ENCODE data around the gene JPT2.

The JPT2 gene

DNA sequence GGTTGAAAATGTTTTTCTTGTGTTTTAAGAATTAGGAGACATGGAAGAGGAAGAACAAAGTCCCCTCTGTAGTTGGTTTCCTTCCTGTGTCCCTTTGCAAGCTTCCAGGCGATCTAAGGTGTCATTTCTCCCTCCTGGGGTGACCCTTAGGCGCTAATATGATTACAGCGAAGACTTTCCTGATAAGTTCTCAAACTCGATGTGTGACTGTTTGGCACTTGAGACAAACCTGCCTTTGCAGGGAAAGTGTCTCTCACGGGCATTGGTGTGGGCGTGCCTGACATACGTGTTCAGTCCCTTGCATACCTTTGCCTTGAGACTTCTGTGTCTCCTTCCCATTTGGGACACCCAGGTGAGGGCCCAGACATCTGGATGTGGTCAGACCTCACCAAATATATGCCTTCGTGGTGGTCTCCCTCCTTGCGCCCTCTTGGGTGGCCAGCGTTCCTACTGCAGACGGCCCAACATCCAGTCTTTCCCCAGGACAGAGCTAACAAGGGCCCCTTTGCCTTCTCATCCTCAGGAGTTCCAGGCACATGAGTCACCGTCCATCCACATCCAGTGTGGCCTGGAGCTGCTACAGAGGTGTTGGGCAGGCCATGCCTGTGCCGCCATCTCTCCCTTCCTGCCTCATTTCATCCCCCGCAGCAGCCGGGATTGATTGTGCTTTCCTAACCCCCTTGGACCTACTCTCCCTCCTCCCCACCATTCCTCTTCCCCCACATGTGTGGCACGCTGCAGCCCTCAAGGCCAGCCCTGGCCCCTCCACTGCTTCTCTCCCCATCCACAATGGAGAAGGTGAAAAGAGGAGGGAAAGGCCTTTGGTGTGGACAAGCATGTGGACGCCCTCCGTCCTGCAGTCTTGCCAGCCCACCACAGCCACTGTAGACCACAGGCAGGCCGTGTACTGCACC lies 3.1 kb upstream of the JPT2 start:
- TF ChIP-seq, protein P1, sequence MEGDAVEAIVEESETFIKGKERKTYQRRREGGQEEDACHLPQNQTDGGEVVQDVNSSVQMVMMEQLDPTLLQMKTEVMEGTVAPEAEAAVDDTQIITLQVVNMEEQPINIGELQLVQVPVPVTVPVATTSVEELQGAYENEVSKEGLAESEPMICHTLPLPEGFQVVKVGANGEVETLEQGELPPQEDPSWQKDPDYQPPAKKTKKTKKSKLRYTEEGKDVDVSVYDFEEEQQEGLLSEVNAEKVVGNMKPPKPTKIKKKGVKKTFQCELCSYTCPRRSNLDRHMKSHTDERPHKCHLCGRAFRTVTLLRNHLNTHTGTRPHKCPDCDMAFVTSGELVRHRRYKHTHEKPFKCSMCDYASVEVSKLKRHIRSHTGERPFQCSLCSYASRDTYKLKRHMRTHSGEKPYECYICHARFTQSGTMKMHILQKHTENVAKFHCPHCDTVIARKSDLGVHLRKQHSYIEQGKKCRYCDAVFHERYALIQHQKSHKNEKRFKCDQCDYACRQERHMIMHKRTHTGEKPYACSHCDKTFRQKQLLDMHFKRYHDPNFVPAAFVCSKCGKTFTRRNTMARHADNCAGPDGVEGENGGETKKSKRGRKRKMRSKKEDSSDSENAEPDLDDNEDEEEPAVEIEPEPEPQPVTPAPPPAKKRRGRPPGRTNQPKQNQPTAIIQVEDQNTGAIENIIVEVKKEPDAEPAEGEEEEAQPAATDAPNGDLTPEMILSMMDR (IDR thresholded peaks at IDR 0.05; ENCODE audit: low read depth, low read length), result no peak
- no peak overlapping the region for H3K4me3 ChIP-seq (ENCODE audit: low read depth, low read length)

DNA sequence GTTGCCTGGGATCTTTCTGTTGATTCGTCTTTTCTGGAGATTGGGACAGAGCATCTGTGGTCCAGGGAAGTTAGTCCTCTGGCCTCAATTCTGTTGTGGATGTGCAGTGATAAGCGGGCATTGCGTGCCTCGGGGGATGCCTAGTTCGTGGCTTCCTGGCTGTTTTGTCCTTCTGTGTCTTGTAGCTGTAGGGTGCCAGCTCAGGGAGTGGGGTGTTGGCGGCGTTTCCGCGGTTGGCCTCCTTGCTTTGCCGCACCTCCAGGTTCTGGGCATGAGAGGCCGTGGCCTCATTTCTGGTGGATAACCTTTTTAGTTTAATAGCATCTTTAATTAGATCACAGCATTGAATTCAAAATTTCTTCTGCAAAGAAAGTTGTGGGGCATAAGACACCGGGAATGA lies 1.4 kb upstream of the JPT2 start:
- TF ChIP-seq, protein P1 (IDR thresholded peaks at IDR 0.05; ENCODE audit: low read depth, low read length), result no peak

DNA sequence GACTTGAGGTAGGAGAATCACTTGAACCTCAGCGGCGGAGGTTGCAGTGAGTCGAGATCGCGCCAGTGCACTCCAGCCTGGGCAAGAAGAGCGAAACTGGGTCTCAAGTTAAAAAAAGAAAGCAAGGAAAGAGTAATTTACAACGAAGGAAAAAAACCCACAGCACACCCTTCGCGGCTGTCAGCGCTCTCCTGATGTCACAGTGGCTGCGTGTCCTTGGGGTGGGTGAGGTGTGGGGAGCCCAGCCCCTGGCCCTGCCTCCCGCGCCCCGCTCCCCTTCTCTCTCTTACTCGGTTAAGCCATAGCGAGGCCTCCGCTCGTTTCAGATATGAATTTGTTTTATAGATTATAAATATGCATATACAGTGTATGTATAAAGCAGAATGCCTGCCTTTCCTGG lies 740 bp upstream of the JPT2 start:
- H3K4me3 ChIP-seq (ENCODE audit: low read depth, low read length), result peak overlapping the region; percentile 81
- TF ChIP-seq, protein P1 (IDR thresholded peaks at IDR 0.05; ENCODE audit: low read depth, low read length), result no peak

More for the DNA sequence above, 1.4 kb upstream of the JPT2 start:
- no peak overlapping the region for H3K4me3 ChIP-seq (ENCODE audit: low read depth, low read length)

DNA sequence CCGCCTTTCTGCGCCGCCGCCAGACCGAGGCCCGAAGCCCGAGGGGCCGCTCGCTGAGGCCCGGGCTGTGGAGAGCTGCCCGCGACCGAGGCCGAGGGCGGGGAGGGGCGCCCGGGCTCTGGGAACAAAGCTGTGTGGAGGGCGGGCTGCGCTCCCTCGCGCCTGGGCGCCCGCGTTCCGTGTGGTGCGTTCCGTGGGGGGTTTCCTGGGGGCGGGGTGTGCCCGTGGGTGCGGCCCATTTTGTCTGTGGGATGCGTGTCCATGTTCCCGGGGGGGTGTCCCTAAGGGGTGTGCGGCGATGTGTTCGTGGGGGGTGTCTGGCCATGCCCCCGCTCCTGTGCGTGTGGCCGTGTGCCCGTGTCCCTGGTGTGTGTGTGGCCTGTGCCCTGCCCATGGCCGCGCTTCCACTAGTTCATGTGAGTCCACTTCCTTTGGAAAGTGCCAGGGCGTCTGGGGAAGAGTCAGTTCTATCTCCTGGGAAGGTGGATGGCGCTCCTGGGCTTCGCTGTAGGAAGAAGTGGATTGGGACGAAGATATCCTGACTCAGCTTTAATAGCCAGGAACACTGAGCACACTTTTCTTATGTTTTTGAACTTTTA lies 520 bp downstream of the JPT2 start:
- TF ChIP-seq, protein P1 (IDR thresholded peaks at IDR 0.05; ENCODE audit: low read depth, low read length), result no peak
- peak overlapping the region; percentile 81 for H3K4me3 ChIP-seq (ENCODE audit: low read depth, low read length)

DNA sequence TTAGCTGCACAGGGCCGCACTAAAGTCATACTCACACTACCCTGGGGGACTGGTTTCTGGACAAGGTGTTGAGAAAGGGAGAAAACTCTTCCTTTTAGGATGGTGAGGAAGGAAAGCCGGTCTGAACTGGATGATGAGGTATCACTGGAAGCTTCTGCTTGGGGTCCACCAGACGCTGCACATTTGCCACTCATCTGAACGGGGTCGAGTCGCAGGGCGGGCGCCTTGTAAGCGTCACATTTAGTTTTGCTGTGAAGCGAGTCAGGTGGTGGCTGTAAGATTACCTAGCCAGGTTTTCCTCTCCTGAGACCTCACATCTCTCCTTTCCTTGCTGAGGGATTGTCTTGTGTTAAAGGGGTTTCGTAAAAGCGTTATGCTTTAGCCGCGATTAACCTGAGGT lies 2.3 kb downstream of the JPT2 start:
- no peak overlapping the region for H3K4me3 ChIP-seq (ENCODE audit: low read depth, low read length)
- TF ChIP-seq, protein P1 (IDR thresholded peaks at IDR 0.05; ENCODE audit: low read depth, low read length), result no peak

DNA sequence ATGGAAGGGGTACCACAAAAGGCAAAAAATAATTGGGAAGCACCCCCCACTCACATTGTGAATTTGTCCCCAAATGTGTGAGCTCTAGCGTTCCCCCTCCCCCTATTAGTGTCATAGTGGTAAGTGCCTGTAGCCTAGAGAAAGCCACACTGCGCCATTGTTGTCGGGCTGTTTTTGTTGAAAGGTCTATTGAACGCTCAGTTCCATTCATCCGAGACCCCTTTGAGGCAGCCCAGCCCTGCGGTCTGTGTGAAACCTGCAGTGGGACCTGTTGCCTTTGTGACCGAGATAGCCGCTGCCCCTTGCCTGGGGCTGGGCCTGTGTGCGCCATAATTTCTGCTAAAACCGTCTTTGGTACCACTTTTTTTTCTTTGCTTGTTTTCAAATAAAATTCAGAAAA lies 3.0 kb downstream of the JPT2 start:
- no peak overlapping the region for H3K4me3 ChIP-seq (ENCODE audit: low read depth, low read length)
- TF ChIP-seq, protein P1 (IDR thresholded peaks at IDR 0.05; ENCODE audit: low read depth, low read length), result no peak

Data from WI38 (cell line).